GM04503 (cell line): ENCODE data around the gene ANKRD45.
"Not testable (repeated sequence)": the region's sequence is repeated elsewhere in the genome, so short reads cannot be mapped to it uniquely, and the experiment has no call there.

Experiments used
- DNase-seq: peaks from one replicate; pipeline ENCODE4 v3.0.0-alpha.2; 2012; ENCODE audit warnings: low read depth

ANKRD45 gene

GRCh38 chr1:173572201-173572873 lies 97.3 kb downstream of the ANKRD45 start:
- no peak for DNase-seq

- no peak for DNase-seq
These were observed 99.2 kb downstream of the ANKRD45 start for GRCh38 chr1:173570370-173571007.

GRCh38 chr1:173568483-173568882 lies 101.2 kb downstream of the ANKRD45 start:
- DNase-seq = no peak

- not testable (repeated sequence) for DNase-seq
These were observed 105.8 kb downstream of the ANKRD45 start for GRCh38 chr1:173563846-173564245.

DNA sequence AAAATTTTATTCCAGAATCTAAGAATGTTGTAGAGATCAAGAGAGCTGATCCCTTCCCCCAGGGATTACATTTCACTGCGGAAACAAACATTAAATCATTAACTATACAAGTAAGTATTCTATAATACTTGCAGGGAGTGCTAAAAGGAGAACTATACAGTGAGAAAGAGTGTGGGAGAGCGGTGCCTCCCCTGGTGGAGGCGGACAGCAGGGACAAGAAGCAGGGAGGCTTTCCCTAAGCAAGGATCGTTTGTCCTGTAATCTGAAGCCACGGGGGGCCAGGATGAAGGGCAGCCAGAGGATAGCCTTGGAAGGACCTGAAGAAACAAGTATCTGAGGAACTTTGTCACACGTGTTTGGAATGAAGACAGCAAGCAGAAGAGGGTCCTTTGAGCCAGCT lies 106.8 kb downstream of the ANKRD45 start:
- no peak for DNase-seq

- no peak for DNase-seq
These were observed 108.4 kb downstream of the ANKRD45 start for GRCh38 chr1:173561263-173561662.

GRCh38 chr1:173560285-173560880 lies 109.3 kb downstream of the ANKRD45 start:
- no peak for DNase-seq
